PC-9 (cell line): ENCODE measurements around the gene EPHB1.

ENCODE experiments used
- CTCF ChIP-seq: fragments of 200-600 bp; sonication (generic); conservative IDR thresholded peaks from 2 replicates; pipeline ENCODE4 v1.6.1; 2017; ENCODE audit warnings: mixed run types, antibody characterized with exemption, mild to moderate bottlenecking, moderate library complexity
- EZH2 ChIP-seq: fragments of 200-600 bp; sonication (generic); IDR thresholded peaks from 2 replicates; pipeline ENCODE4 v1.8.0; 2017; ENCODE audit warnings: antibody characterized with exemption, low read depth

DNA sequence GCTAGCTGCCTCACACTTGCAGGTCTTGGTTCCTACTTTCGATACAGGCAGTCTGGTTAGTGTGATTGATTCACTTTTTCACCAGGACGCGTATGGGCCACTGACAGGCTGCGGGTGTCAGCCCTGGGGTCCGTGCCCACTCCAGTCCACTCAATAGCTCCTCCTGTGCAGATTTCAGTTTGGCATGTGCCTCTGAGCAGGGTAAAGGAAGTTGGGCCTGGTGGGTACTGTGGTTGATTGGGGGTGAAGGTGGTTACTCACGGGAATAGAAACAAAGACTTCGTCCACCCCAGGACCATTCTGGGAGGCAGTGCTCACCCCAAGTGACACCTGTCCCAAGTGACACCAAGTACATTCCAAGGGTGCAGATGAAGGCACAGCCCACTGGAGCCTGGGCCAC is 62.3 kb downstream of the EPHB1 start:
- TF ChIP-seq CTCF (no peak), EZH2 (no peak)
